Uterus (tissue), 2 donors: ENCODE results near the gene DPY19L3.

Experiments
- CTCF ChIP-seq, 4 experiments: fragments of 200-600 bp in 2 of 4; fragments of 450-650 bp in 2 of 4; sonication (generic) in 2 of 4; IDR thresholded peaks; one replicate each; pipeline ENCODE4 v1.5.1; 2016 to 2019; ENCODE audit warnings: antibody characterized with exemption in 4 of 4, mild to moderate bottlenecking in 2 of 4, moderate library complexity in 1 of 4
- POLR2A ChIP-seq, 2 donors: fragments of 450-650 bp; IDR thresholded peaks; one replicate each; pipeline ENCODE4 v1.6.1; 2016; ENCODE audit warnings: antibody characterized with exemption in 2 of 2, mild to moderate bottlenecking in 1 of 2, moderate library complexity in 1 of 2

DNA sequence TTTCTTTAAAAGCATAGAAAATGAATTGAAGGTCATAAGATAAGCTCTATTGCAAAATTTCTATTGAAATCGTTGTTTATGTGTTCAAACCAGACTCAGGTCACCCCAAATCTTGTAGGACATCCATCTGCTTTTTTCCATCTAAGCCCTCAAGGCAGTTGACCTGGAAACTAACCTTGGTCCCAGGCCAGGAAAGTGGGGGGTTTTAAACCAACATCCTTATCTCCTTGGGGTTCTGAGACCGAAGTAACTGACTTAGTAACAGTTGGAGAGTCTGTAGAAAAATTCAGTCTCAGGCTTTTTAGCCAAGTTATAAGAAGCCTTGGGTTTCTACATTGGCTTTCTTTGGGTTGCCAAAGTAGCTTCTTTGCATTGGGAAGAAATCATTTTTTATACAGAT, 36.8 kb upstream of the DPY19L3 start:
- TF ChIP-seq CTCF (IDR thresholded peaks at IDR 0.05) (no peak), POLR2A (IDR thresholded peaks at IDR 0.05) (no peak)
